Mesenchymal stem cell (in vitro differentiated cells and primary cell): ENCODE data around the gene WWOX.

Experiments used
- DNase-seq: peaks from one replicate; pipeline ENCODE4 v3.0.0-alpha.2; 2013
- H2AFZ ChIP-seq: one replicate; pipeline ENCODE4 v1.6.1; 2013; ENCODE audit warnings: low read depth, mild to moderate bottlenecking, control low read depth, inconsistent platforms, low read length, moderate library complexity
- H2AK5ac ChIP-seq: 2 replicates; pipeline ENCODE4 v1.6.1; 2013; ENCODE audit warnings: low read length, moderate library complexity, mild to moderate bottlenecking, inconsistent platforms; ENCODE audit not compliant: severe bottlenecking
- H2BK120ac ChIP-seq: one replicate; pipeline ENCODE4 v1.6.1; 2013; ENCODE audit warnings: low read depth, mild to moderate bottlenecking, inconsistent platforms, low read length, moderate library complexity
- H2BK12ac ChIP-seq, 2 experiments: one replicate each; pipeline ENCODE4 v1.6.1; 2013; ENCODE audit warnings: inconsistent platforms in 2 of 2, low read length in 2 of 2, mild to moderate bottlenecking in 2 of 2, moderate library complexity in 2 of 2, control low read depth in 1 of 2
- H2BK15ac ChIP-seq: one replicate; pipeline ENCODE4 v1.6.1; 2013; ENCODE audit warnings: mild to moderate bottlenecking, low read depth, inconsistent platforms; ENCODE audit not compliant: poor library complexity, severe bottlenecking
- H2BK5ac ChIP-seq: 2 replicates; pipeline ENCODE4 v1.6.1; 2013; ENCODE audit warnings: low read depth, mild to moderate bottlenecking, low read length, control low read depth, inconsistent platforms; ENCODE audit not compliant: poor library complexity, severe bottlenecking
- H3K14ac ChIP-seq, 2 experiments: one replicate each; pipeline ENCODE4 v1.6.1; 2013; ENCODE audit warnings: inconsistent platforms in 2 of 2, low read length in 2 of 2, control low read depth in 1 of 2, mild to moderate bottlenecking in 1 of 2, moderate library complexity in 1 of 2
- H3K18ac ChIP-seq, 2 experiments: one replicate each; pipeline ENCODE4 v1.6.1; 2013; ENCODE audit warnings: inconsistent platforms in 2 of 2, low read length in 2 of 2, control low read depth in 1 of 2, low read depth in 1 of 2, mild to moderate bottlenecking in 1 of 2
- H3K23ac ChIP-seq, 2 experiments: one replicate each; pipeline ENCODE4 v1.6.1; 2013; ENCODE audit warnings: inconsistent platforms in 2 of 2, low read length in 2 of 2, mild to moderate bottlenecking in 2 of 2, moderate library complexity in 2 of 2, control low read depth in 1 of 2
- H3K27ac ChIP-seq: 2 replicates; pipeline ENCODE4 v1.5.1; 2013; ENCODE audit warnings: mild to moderate bottlenecking, moderate library complexity, low read length, control low read depth, inconsistent platforms; ENCODE audit not compliant: poor library complexity, severe bottlenecking
- H3K27me3 ChIP-seq, 2 experiments: 2 replicates each; pipeline versions ENCODE4 v1.6.1 to v1.7.0; 2013; ENCODE audit warnings: low read length in 2 of 2, mild to moderate bottlenecking in 2 of 2, moderate library complexity in 2 of 2, control low read depth in 1 of 2, inconsistent platforms in 1 of 2; ENCODE audit not compliant: control insufficient read depth in 1 of 2, insufficient read depth in 1 of 2
- H3K36me3 ChIP-seq, 2 experiments: 2 replicates each; pipeline versions ENCODE4 v1.6.1 to v1.7.0; 2013; ENCODE audit warnings: low read length in 2 of 2, control low read depth in 1 of 2, inconsistent platforms in 1 of 2, low read depth in 1 of 2, mild to moderate bottlenecking in 1 of 2; ENCODE audit not compliant: insufficient read depth in 2 of 2, control insufficient read depth in 1 of 2
- H3K4ac ChIP-seq, 2 experiments: one replicate each; pipeline ENCODE4 v1.6.1; 2013; ENCODE audit warnings: inconsistent platforms in 2 of 2, low read length in 2 of 2, mild to moderate bottlenecking in 2 of 2, moderate library complexity in 2 of 2, control low read depth in 1 of 2, low read depth in 1 of 2
- H3K4me1 ChIP-seq: 2 replicates; pipeline ENCODE4 v1.6.1; 2013; ENCODE audit warnings: low read depth, low read length, control low read depth; ENCODE audit not compliant: control insufficient read depth, insufficient read depth
- H3K4me2 ChIP-seq: 2 replicates; pipeline ENCODE4 v1.6.1; 2013; ENCODE audit warnings: low read length, mild to moderate bottlenecking, inconsistent platforms; ENCODE audit not compliant: poor library complexity, severe bottlenecking
- H3K4me3 ChIP-seq, 2 experiments: 2 replicates each; pipeline versions ENCODE4 v1.5.1 to v1.7.0; 2013; ENCODE audit warnings: low read length in 2 of 2, mild to moderate bottlenecking in 2 of 2, control low read depth in 1 of 2, low read depth in 1 of 2; ENCODE audit not compliant: insufficient read depth in 1 of 2
- H3K79me1 ChIP-seq: replicated peaks from 2 replicates; pipeline ENCODE4 v1.6.1; 2013; ENCODE audit warnings: mild to moderate bottlenecking, control low read depth, low read length, inconsistent platforms; ENCODE audit not compliant: poor library complexity, severe bottlenecking
- H3K9ac ChIP-seq: 2 replicates; pipeline ENCODE4 v1.7.0; 2013; ENCODE audit warnings: mild to moderate bottlenecking, low read length, moderate library complexity
- H3K9me3 ChIP-seq: 2 replicates; pipeline ENCODE4 v1.7.0; 2013; ENCODE audit warnings: mild to moderate bottlenecking, low read length; ENCODE audit not compliant: control insufficient read depth
- H4K8ac ChIP-seq: one replicate; pipeline ENCODE4 v1.6.1; 2013; ENCODE audit warnings: inconsistent platforms, mild to moderate bottlenecking, low read length, moderate library complexity
- H4K91ac ChIP-seq: one replicate; pipeline ENCODE4 v1.6.1; 2013; ENCODE audit warnings: mild to moderate bottlenecking, low read length, inconsistent platforms
- WGBS: methylation state at CpG from one replicate; pipeline ENCODE4 v1.1.7; 2013; ENCODE audit warnings: mixed read lengths; 5-methylcytosine and 5-hydroxymethylcytosine counted together

WWOX gene

GRCh38 chr16:78407191-78407590 is 307.7 kb downstream of the WWOX start:
- Histone ChIP-seq H4K91ac (no peak overlapping the region), H2BK12ac (no peak overlapping the region), H3K36me3 (no peaks in the 10 kb centered on the region), H3K23ac (no peak overlapping the region), H3K18ac (no peak overlapping the region), H2BK5ac (no peak overlapping the region), H3K14ac (no peak overlapping the region), H3K9ac (no peak overlapping the region), H2AFZ (no peak overlapping the region), H3K27ac (peak overlapping the region; percentile 60), H2BK120ac (no peak overlapping the region), H3K4me2 (no peak overlapping the region), H2BK15ac (no peak overlapping the region), H4K8ac (no peak overlapping the region), H3K4me3 (no peak overlapping the region), H3K79me1 (no peaks in the 10 kb centered on the region), H3K4me1 (peaks cover 4% of the 10 kb centered on the region), H2AK5ac (no peak overlapping the region), H3K9me3 (peaks cover 15% of the 10 kb centered on the region), H3K27me3 (no peaks in the 10 kb centered on the region), H3K4ac (no peak overlapping the region)
- DNase-seq, result peak; percentile 88

GRCh38 chr16:78413651-78414050 is 314.2 kb downstream of the WWOX start:
- no peak overlapping the region for H2BK5ac ChIP-seq
- no peak overlapping the region for H3K18ac ChIP-seq
- no peak overlapping the region for H3K4me2 ChIP-seq
- H3K36me3 ChIP-seq, result no peaks in the 10 kb centered on the region
- H3K4me1 ChIP-seq, result no peaks in the 10 kb centered on the region
- no peaks in the 10 kb centered on the region for H3K79me1 ChIP-seq
- H3K9me3 ChIP-seq, result peaks cover 20% of the 10 kb centered on the region
- no peak overlapping the region for H3K4ac ChIP-seq
- no peaks in the 10 kb centered on the region for H3K27me3 ChIP-seq
- H3K4me3 ChIP-seq, result no peak overlapping the region
- no peak overlapping the region for H2AK5ac ChIP-seq
- H4K91ac ChIP-seq, result no peak overlapping the region
- H2BK15ac ChIP-seq, result no peak overlapping the region
- H4K8ac ChIP-seq, result no peak overlapping the region
- WGBS, result 95% methylated on average over 3 of the region's 3 CpGs
- no peak for DNase-seq
- no peak overlapping the region for H2BK120ac ChIP-seq
- H3K9ac ChIP-seq, result no peak overlapping the region
- H2BK12ac ChIP-seq, result no peak overlapping the region
- no peak overlapping the region for H3K23ac ChIP-seq
- H2AFZ ChIP-seq, result no peak overlapping the region
- no peak overlapping the region for H3K27ac ChIP-seq
- no peak overlapping the region for H3K14ac ChIP-seq

GRCh38 chr16:78415013-78415412 is 315.6 kb downstream of the WWOX start:
- no peak overlapping the region for H3K18ac ChIP-seq
- H2BK12ac ChIP-seq, result no peak overlapping the region
- no peak overlapping the region for H3K14ac ChIP-seq
- no peak overlapping the region for H2BK120ac ChIP-seq
- no peak overlapping the region for H3K4me3 ChIP-seq
- H2AFZ ChIP-seq, result no peak overlapping the region
- H3K4ac ChIP-seq, result no peak overlapping the region
- H2BK15ac ChIP-seq, result no peak overlapping the region
- no peaks in the 10 kb centered on the region for H3K27me3 ChIP-seq
- no peaks in the 10 kb centered on the region for H3K4me1 ChIP-seq
- peaks cover 18% of the 10 kb centered on the region for H3K9me3 ChIP-seq
- 91% methylated on average over 5 of the region's 5 CpGs for WGBS
- H3K79me1 ChIP-seq, result no peaks in the 10 kb centered on the region
- no peaks in the 10 kb centered on the region for H3K36me3 ChIP-seq
- H2BK5ac ChIP-seq, result no peak overlapping the region
- H4K91ac ChIP-seq, result no peak overlapping the region
- H3K23ac ChIP-seq, result no peak overlapping the region
- H3K9ac ChIP-seq, result no peak overlapping the region
- H4K8ac ChIP-seq, result no peak overlapping the region
- H3K27ac ChIP-seq, result no peak overlapping the region
- no peak for DNase-seq
- H3K4me2 ChIP-seq, result no peak overlapping the region
- no peak overlapping the region for H2AK5ac ChIP-seq

- no peak overlapping the region for H2BK5ac ChIP-seq
- no peak overlapping the region for H4K8ac ChIP-seq
- no peak overlapping the region for H3K4ac ChIP-seq
- H3K4me3 ChIP-seq, result no peak overlapping the region
- no peak overlapping the region for H4K91ac ChIP-seq
- no peak overlapping the region for H3K9ac ChIP-seq
- no peak overlapping the region for H2AFZ ChIP-seq
- H2BK15ac ChIP-seq, result no peak overlapping the region
- no CpG with 5 or more reads among the region's 1 CpG for whole genome bisulfite sequencing
- no peak overlapping the region for H2BK120ac ChIP-seq
- no peaks in the 10 kb centered on the region for H3K36me3 ChIP-seq
- H3K23ac ChIP-seq, result no peak overlapping the region
- H3K4me2 ChIP-seq, result no peak overlapping the region
- no peak overlapping the region for H3K14ac ChIP-seq
- no peaks in the 10 kb centered on the region for H3K79me1 ChIP-seq
- peak overlapping the region; percentile 13 for H2AK5ac ChIP-seq
- no peaks in the 10 kb centered on the region for H3K4me1 ChIP-seq
- H3K27ac ChIP-seq, result no peak overlapping the region
- H3K18ac ChIP-seq, result no peak overlapping the region
- no peak overlapping the region for H2BK12ac ChIP-seq
- DNase-seq, result no peak
- peaks cover 18% of the 10 kb centered on the region for H3K9me3 ChIP-seq
- H3K27me3 ChIP-seq, result no peaks in the 10 kb centered on the region
These were observed 316.2 kb downstream of the WWOX start for GRCh38 chr16:78415669-78416068.
